Measurements from ENCODE around the gene GRK3.

DNA sequence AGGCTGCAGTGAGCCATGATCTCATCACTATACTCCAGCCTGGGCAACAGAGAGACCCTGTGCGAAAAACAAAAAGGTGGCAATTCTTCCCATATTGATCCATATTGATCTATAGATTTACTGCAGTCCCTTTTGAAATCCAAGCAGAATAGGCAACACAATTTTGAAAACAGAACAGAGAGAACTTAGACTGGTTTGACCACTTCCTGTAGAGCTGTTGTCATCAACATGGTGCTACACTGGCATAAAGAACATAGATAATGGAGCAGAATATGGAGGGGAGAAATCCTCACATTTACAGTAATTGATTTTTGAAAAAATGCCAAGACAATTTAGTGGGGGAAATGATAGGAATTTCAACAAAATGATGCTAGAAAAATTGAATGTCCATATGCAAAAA is 34.1 kb downstream of the GRK3 start:
- TF ChIP-seq POLR2A (IDR thresholded peaks at IDR 0.05; ENCODE audit: low read depth, low read length) (no peak), FOS (IDR thresholded peaks at IDR 0.05; ENCODE audit: low read depth, low read length) (no peak), RAD21 (IDR thresholded peaks at IDR 0.05; ENCODE audit: low read length) (no peak), MXI1 (IDR thresholded peaks at IDR 0.05; ENCODE audit: borderline replicate concordance, low read depth, low read length) (no peak)
- TF ChIP-seq, protein P1, sequence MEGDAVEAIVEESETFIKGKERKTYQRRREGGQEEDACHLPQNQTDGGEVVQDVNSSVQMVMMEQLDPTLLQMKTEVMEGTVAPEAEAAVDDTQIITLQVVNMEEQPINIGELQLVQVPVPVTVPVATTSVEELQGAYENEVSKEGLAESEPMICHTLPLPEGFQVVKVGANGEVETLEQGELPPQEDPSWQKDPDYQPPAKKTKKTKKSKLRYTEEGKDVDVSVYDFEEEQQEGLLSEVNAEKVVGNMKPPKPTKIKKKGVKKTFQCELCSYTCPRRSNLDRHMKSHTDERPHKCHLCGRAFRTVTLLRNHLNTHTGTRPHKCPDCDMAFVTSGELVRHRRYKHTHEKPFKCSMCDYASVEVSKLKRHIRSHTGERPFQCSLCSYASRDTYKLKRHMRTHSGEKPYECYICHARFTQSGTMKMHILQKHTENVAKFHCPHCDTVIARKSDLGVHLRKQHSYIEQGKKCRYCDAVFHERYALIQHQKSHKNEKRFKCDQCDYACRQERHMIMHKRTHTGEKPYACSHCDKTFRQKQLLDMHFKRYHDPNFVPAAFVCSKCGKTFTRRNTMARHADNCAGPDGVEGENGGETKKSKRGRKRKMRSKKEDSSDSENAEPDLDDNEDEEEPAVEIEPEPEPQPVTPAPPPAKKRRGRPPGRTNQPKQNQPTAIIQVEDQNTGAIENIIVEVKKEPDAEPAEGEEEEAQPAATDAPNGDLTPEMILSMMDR (conservative IDR thresholded peaks at IDR 0.05; ENCODE audit: low read depth, low read length) = no peak

All from IMR-90 (cell line).